SK-N-SH (cell line): ENCODE measurements around the gene LST1. TPM values are rescaled to one million over a fixed set of nuclear protein-coding genes. Genes with fewer than 3 reads are reported as not detected.

ENCODE experiments used
- CHD2 ChIP-seq: fragments of 150-350 bp; IDR thresholded peaks from 2 replicates; pipeline ENCODE4 v1.6.1; 2018; ENCODE audit warnings: low read length; ENCODE audit not compliant: partially characterized antibody
- ELF1 ChIP-seq: IDR thresholded peaks from 2 replicates; pipeline ENCODE4 v1.4.0; 2012
- EP300 ChIP-seq, 2 experiments: IDR thresholded peaks; 2 replicates each; pipeline versions ENCODE4 v1.4.0 to v1.6.1; 2012; ENCODE audit warnings: borderline replicate concordance in 1 of 2, low read depth in 1 of 2, low read length in 1 of 2
- EZH2phosphoT487 ChIP-seq: fragments of 200-600 bp; sonication (generic); IDR thresholded peaks from 2 replicates; pipeline ENCODE4 v1.6.1; 2017; ENCODE audit warnings: low read depth, mixed run types, mild to moderate bottlenecking, antibody characterized with exemption, moderate library complexity, borderline replicate concordance
- GABPA ChIP-seq: IDR thresholded peaks from 2 replicates; pipeline ENCODE4 v1.4.0; 2012; ENCODE audit warnings: low read depth, mild to moderate bottlenecking
- JUND ChIP-seq: IDR thresholded peaks from 2 replicates; pipeline ENCODE4 v1.4.0; 2012
- MXI1 ChIP-seq: IDR thresholded peaks from 2 replicates; pipeline ENCODE4 v1.6.1; 2012; ENCODE audit warnings: mild to moderate bottlenecking, low read depth, low read length, improper control_type of control experiment
- NFIC ChIP-seq: IDR thresholded peaks from 2 replicates; pipeline ENCODE4 v1.4.0; 2012; ENCODE audit warnings: borderline replicate concordance
- POLR2AphosphoS5 ChIP-seq: IDR thresholded peaks from 2 replicates; pipeline ENCODE4 v1.6.1; 2012; ENCODE audit warnings: low read depth, low read length
- RAD21 ChIP-seq: IDR thresholded peaks from 2 replicates; pipeline ENCODE4 v1.6.1; 2012; ENCODE audit warnings: mild to moderate bottlenecking, low read length
- RXRA ChIP-seq: IDR thresholded peaks from 2 replicates; pipeline ENCODE4 v1.4.0; 2012; ENCODE audit warnings: low read depth, mild to moderate bottlenecking, borderline replicate concordance
- SIN3A ChIP-seq: IDR thresholded peaks from 2 replicates; pipeline ENCODE4 v1.6.1; 2012; ENCODE audit warnings: low read depth, mild to moderate bottlenecking, low read length, moderate library complexity, borderline replicate concordance
- TAF1 ChIP-seq: IDR thresholded peaks from 2 replicates; pipeline ENCODE4 v1.6.1; 2012; ENCODE audit warnings: low read depth, mild to moderate bottlenecking, low read length, moderate library complexity, borderline replicate concordance
- TCF12 ChIP-seq: IDR thresholded peaks from 2 replicates; pipeline ENCODE4 v1.4.0; 2012
- TEAD4 ChIP-seq: IDR thresholded peaks from 2 replicates; pipeline ENCODE4 v1.4.0; 2012; ENCODE audit warnings: mild to moderate bottlenecking, borderline replicate concordance; ENCODE audit not compliant: insufficient read depth
- YY1 ChIP-seq: IDR thresholded peaks from 2 replicates; pipeline ENCODE4 v1.4.0; 2012; ENCODE audit warnings: low read depth, mild to moderate bottlenecking
- polyA plus RNA-seq, 3 experiments: library from polyadenylated mRNA; depleted of rRNA; stranded (reverse); fragments of >200 nt; gene quantifications; 2 replicates each; pipeline ENCODE4 v1.2.3, GENCODE V29; 2012
- TF ChIP-seq, protein P1 (sequence below): IDR thresholded peaks from 2 replicates; pipeline ENCODE4; 2012
- TF ChIP-seq, protein P2 (sequence below): IDR thresholded peaks from 2 replicates; pipeline ENCODE4 v1.4.0; 2012; ENCODE audit warnings: low read depth, borderline replicate concordance
- TF ChIP-seq, protein P3 (sequence below): fragments of 150-350 bp; IDR thresholded peaks from 2 replicates; pipeline ENCODE4 v1.6.1; 2017; ENCODE audit warnings: antibody characterized with exemption, low read length, low read depth, borderline replicate concordance
- TF ChIP-seq, protein P4 (sequence below): IDR thresholded peaks from 2 replicates; pipeline ENCODE4 v1.4.0; 2012; ENCODE audit warnings: low read depth, borderline replicate concordance
- TF ChIP-seq, protein P5 (sequence below): fragments of 200-600 bp; sonication (generic); IDR thresholded peaks from 2 replicates; pipeline ENCODE4 v1.6.1; 2017; ENCODE audit warnings: antibody characterized with exemption, mild to moderate bottlenecking, moderate library complexity
- TF ChIP-seq, protein P6 (sequence below): IDR thresholded peaks from 2 replicates; pipeline ENCODE4 v1.6.1; 2012; ENCODE audit warnings: mild to moderate bottlenecking, low read depth, low read length, moderate library complexity

Gene LST1
- polyA plus RNA-seq, 1 of the 3 experiments (the other 2 are of a cell fraction) = not detected

DNA sequence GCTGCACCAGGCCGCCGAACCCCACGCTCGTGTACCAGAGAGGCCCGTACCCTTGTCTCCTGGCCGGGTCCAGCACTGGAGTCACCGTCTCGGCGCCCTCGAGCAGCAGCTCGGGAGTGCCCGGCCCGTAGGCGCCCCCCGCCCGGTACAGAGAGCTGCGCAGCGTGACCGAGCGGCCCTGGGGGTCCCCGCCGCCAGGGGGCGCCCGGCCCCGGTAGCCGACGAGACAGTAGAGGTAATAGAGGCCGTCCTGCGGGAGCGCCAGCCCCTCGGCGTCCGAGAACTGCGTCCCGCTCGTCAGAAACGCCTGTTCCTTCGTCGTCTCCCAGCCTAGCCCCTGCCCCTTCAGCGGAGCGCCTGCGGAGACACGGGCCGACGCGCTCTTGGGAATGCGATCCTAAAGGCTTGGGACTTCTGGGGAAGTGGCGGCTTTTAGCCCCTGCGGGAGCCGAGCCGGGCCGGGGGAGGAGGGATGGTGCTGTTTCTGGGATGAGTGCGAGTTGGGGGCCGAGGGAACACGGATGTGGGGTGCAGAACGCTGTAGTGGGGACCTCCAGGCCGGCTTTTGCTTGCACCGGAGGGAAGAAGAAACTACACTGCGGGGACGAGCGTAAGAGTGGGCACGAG, 5.2 kb upstream of the LST1 start (continued):
- TF ChIP-seq, protein P1, sequence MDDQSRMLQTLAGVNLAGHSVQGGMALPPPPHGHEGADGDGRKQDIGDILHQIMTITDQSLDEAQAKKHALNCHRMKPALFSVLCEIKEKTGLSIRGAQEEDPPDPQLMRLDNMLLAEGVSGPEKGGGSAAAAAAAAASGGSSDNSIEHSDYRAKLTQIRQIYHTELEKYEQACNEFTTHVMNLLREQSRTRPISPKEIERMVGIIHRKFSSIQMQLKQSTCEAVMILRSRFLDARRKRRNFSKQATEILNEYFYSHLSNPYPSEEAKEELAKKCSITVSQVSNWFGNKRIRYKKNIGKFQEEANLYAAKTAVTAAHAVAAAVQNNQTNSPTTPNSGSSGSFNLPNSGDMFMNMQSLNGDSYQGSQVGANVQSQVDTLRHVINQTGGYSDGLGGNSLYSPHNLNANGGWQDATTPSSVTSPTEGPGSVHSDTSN = no peak
- TF ChIP-seq NFIC (no peak), EZH2phosphoT487 (no peak), GABPA (no peak), EP300 (IDR thresholded peaks at IDR 0.05; ENCODE audit: borderline replicate concordance in 1 of 2, low read depth in 1 of 2, low read length in 1 of 2) (no peak), TAF1 (peak; percentile 61), SIN3A (no peak), TCF12 (no peak), JUND (no peak), MXI1 (peak; percentile 64; the same call in 1 of the 2 replicates), CHD2 (no peak), POLR2AphosphoS5 (peak; percentile 67), ELF1 (no peak), RAD21 (peak; percentile 61), RXRA (no peak), YY1 (0 out of 2 replicates have a peak, but pooled peaks have one; percentile 42), TEAD4 (no peak)
- TF ChIP-seq, protein P2, sequence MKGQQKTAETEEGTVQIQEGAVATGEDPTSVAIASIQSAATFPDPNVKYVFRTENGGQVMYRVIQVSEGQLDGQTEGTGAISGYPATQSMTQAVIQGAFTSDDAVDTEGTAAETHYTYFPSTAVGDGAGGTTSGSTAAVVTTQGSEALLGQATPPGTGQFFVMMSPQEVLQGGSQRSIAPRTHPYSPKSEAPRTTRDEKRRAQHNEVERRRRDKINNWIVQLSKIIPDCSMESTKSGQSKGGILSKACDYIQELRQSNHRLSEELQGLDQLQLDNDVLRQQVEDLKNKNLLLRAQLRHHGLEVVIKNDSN = 0 out of 2 replicates have a peak, but pooled peaks have one; percentile 8
- TF ChIP-seq, protein P3, sequence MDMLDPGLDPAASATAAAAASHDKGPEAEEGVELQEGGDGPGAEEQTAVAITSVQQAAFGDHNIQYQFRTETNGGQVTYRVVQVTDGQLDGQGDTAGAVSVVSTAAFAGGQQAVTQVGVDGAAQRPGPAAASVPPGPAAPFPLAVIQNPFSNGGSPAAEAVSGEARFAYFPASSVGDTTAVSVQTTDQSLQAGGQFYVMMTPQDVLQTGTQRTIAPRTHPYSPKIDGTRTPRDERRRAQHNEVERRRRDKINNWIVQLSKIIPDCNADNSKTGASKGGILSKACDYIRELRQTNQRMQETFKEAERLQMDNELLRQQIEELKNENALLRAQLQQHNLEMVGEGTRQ = no peak
- TF ChIP-seq, protein P4, sequence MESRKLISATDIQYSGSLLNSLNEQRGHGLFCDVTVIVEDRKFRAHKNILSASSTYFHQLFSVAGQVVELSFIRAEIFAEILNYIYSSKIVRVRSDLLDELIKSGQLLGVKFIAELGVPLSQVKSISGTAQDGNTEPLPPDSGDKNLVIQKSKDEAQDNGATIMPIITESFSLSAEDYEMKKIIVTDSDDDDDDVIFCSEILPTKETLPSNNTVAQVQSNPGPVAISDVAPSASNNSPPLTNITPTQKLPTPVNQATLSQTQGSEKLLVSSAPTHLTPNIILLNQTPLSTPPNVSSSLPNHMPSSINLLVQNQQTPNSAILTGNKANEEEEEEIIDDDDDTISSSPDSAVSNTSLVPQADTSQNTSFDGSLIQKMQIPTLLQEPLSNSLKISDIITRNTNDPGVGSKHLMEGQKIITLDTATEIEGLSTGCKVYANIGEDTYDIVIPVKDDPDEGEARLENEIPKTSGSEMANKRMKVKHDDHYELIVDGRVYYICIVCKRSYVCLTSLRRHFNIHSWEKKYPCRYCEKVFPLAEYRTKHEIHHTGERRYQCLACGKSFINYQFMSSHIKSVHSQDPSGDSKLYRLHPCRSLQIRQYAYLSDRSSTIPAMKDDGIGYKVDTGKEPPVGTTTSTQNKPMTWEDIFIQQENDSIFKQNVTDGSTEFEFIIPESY = no peak
- TF ChIP-seq, protein P5, sequence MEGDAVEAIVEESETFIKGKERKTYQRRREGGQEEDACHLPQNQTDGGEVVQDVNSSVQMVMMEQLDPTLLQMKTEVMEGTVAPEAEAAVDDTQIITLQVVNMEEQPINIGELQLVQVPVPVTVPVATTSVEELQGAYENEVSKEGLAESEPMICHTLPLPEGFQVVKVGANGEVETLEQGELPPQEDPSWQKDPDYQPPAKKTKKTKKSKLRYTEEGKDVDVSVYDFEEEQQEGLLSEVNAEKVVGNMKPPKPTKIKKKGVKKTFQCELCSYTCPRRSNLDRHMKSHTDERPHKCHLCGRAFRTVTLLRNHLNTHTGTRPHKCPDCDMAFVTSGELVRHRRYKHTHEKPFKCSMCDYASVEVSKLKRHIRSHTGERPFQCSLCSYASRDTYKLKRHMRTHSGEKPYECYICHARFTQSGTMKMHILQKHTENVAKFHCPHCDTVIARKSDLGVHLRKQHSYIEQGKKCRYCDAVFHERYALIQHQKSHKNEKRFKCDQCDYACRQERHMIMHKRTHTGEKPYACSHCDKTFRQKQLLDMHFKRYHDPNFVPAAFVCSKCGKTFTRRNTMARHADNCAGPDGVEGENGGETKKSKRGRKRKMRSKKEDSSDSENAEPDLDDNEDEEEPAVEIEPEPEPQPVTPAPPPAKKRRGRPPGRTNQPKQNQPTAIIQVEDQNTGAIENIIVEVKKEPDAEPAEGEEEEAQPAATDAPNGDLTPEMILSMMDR = peak; percentile 90
- TF ChIP-seq, protein P6, sequence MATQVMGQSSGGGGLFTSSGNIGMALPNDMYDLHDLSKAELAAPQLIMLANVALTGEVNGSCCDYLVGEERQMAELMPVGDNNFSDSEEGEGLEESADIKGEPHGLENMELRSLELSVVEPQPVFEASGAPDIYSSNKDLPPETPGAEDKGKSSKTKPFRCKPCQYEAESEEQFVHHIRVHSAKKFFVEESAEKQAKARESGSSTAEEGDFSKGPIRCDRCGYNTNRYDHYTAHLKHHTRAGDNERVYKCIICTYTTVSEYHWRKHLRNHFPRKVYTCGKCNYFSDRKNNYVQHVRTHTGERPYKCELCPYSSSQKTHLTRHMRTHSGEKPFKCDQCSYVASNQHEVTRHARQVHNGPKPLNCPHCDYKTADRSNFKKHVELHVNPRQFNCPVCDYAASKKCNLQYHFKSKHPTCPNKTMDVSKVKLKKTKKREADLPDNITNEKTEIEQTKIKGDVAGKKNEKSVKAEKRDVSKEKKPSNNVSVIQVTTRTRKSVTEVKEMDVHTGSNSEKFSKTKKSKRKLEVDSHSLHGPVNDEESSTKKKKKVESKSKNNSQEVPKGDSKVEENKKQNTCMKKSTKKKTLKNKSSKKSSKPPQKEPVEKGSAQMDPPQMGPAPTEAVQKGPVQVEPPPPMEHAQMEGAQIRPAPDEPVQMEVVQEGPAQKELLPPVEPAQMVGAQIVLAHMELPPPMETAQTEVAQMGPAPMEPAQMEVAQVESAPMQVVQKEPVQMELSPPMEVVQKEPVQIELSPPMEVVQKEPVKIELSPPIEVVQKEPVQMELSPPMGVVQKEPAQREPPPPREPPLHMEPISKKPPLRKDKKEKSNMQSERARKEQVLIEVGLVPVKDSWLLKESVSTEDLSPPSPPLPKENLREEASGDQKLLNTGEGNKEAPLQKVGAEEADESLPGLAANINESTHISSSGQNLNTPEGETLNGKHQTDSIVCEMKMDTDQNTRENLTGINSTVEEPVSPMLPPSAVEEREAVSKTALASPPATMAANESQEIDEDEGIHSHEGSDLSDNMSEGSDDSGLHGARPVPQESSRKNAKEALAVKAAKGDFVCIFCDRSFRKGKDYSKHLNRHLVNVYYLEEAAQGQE = no peak
